B cell (primary cell): ENCODE measurements around the gene ZNF335. TPM values are rescaled to one million over a fixed set of nuclear protein-coding genes. Genes with fewer than 3 reads are reported as not detected.
A peak's percentile ranks its signal among the peaks of the same experiment; 100 is the strongest.

Experiments
- ATAC-seq: fragments of 200-7000 bp; cut with Tn5 transposase; one replicate; pipeline ENCODE4 v1.10.0; 2021; ENCODE audit warnings: low read depth, mild to moderate bottlenecking, moderate number of reproducible peaks, moderate library complexity
- CTCF ChIA-PET: fragments of 350-600 bp; sonication (Branson Sonifier 250); formaldehyde crosslinking; loops from one replicate; lab custom pipeline; 2021; ENCODE audit warnings: antibody characterized with exemption, inconsistent platforms; lab: Charles Lee
- POLR2A ChIA-PET: fragments of 350-600 bp; sonication (Branson Sonifier 250); formaldehyde crosslinking; loops from one replicate; lab custom pipeline; 2021; ENCODE audit warnings: antibody characterized with exemption; lab: Charles Lee
- DNase-seq: peaks from one replicate; pipeline ENCODE4 v3.0.0; 2013
- H2AFZ ChIP-seq: 2 replicates; pipeline ENCODE4 v1.6.1; 2012; ENCODE audit warnings: mild to moderate bottlenecking, low read depth, low read length; ENCODE audit not compliant: insufficient read depth, poor library complexity, severe bottlenecking
- H3K27ac ChIP-seq, 2 donors: 1 replicate in 1 of 2; 2 replicates in 1 of 2; pipeline ENCODE4 v1.5.1; 2012 to 2013; ENCODE audit warnings: low read length in 2 of 2, mild to moderate bottlenecking in 2 of 2, moderate library complexity in 1 of 2
- H3K27me3 ChIP-seq, 4 experiments: fragments of 200-600 bp in 1 of 4; sonication (generic) in 1 of 4; replicated peaks in 1 of 4; 1 replicate in 2 of 4; 2 replicates in 2 of 4; pipeline versions ENCODE4 v1.6.1 to v1.7.0; 2013 to 2016; ENCODE audit warnings: low read length in 3 of 4, mild to moderate bottlenecking in 2 of 4, mixed read lengths in 1 of 4, moderate library complexity in 1 of 4; ENCODE audit not compliant: insufficient read depth in 4 of 4, control insufficient read depth in 3 of 4; ENCODE audit errors: control extremely low read depth in 1 of 4
- H3K36me3 ChIP-seq, 2 experiments: replicated peaks in 1 of 2; 1 replicate in 1 of 2; 2 replicates in 1 of 2; pipeline versions ENCODE4 v1.6.1 to v1.7.1; 2013; ENCODE audit warnings: low read length in 1 of 2; ENCODE audit not compliant: insufficient read depth in 2 of 2, control insufficient read depth in 1 of 2; ENCODE audit errors: control extremely low read depth in 1 of 2, extremely low read depth in 1 of 2
- H3K4me1 ChIP-seq, 2 donors: fragments of 200-600 bp in 1 of 2; sonication (generic) in 1 of 2; 1 replicate in 1 of 2; 2 replicates in 1 of 2; pipeline versions ENCODE4 v1.5.1 to v1.6.1; 2013 to 2017; ENCODE audit warnings: low read length in 2 of 2; ENCODE audit not compliant: control insufficient read depth in 2 of 2, insufficient read depth in 2 of 2
- H3K4me2 ChIP-seq: replicated peaks from 2 replicates; pipeline ENCODE3; 2012; ENCODE audit warnings: mild to moderate bottlenecking, low read depth, low read length; ENCODE audit not compliant: poor library complexity, severe bottlenecking
- H3K4me3 ChIP-seq, 5 experiments: fragments of 200-600 bp in 1 of 5; sonication (generic) in 1 of 5; 1 replicate in 3 of 5; 2 replicates in 2 of 5; pipeline versions ENCODE4 v1.5.1 to v1.7.0; 2011 to 2016; ENCODE audit warnings: low read length in 4 of 5, mild to moderate bottlenecking in 4 of 5, low read depth in 2 of 5, control low read depth in 1 of 5, moderate library complexity in 1 of 5; ENCODE audit not compliant: insufficient read depth in 1 of 5; ENCODE audit errors: control extremely low read depth in 1 of 5, extremely low read depth in 1 of 5
- H3K79me2 ChIP-seq: fragments of 200-600 bp; sonication (generic); one replicate; pipeline ENCODE4 v1.6.0; 2016; ENCODE audit warnings: low read length; ENCODE audit not compliant: control insufficient read depth, insufficient read depth
- H3K9ac ChIP-seq: fragments of 200-600 bp; sonication (generic); 2 replicates; pipeline ENCODE4 v1.6.1; 2017; ENCODE audit warnings: mild to moderate bottlenecking, low read length, moderate library complexity
- H3K9me3 ChIP-seq, 3 donors: one replicate each; pipeline versions ENCODE4 v1.6.1 to v1.7.1; 2013; ENCODE audit warnings: low read length in 2 of 3; ENCODE audit not compliant: control insufficient read depth in 2 of 3, insufficient read depth in 1 of 3; ENCODE audit errors: control extremely low read depth in 1 of 3
- H4K20me1 ChIP-seq: 2 replicates; pipeline ENCODE4 v1.6.0; 2012; ENCODE audit warnings: mild to moderate bottlenecking, low read length; ENCODE audit not compliant: insufficient read depth, control insufficient read depth, poor library complexity, severe bottlenecking
- H3K27ac Mint-ChIP-seq: one replicate; pipeline ENCODE4 v1.8.0; 2021; ENCODE audit warnings: mixed read lengths
- H3K27me3 Mint-ChIP-seq: one replicate; pipeline ENCODE4 v1.8.0; 2021; ENCODE audit warnings: mixed read lengths
- H3K4me1 Mint-ChIP-seq: one replicate; pipeline ENCODE4 v1.8.0; 2021; ENCODE audit warnings: mixed read lengths
- H3K4me3 Mint-ChIP-seq: one replicate; pipeline ENCODE4 v1.8.0; 2021; ENCODE audit warnings: mixed read lengths
- H3K9me3 Mint-ChIP-seq: one replicate; pipeline ENCODE4 v1.8.0; 2022; ENCODE audit warnings: mixed read lengths; ENCODE audit not compliant: insufficient read depth
- EZH2 ChIP-seq: IDR thresholded peaks from 2 replicates; pipeline ENCODE4 v1.6.1; 2012; ENCODE audit warnings: borderline replicate concordance, low read depth, mild to moderate bottlenecking, moderate library complexity, low read length; ENCODE audit not compliant: insufficient read depth, poor library complexity, severe bottlenecking
- WGBS: methylation state at CpG from one replicate; pipeline ENCODE4 v1.1.5; 2013; ENCODE audit warnings: missing lambda C conversion rate; ENCODE audit not compliant: insufficient coverage; 5-methylcytosine and 5-hydroxymethylcytosine counted together
- intact Hi-C: fragments of 100-400 bp; cut with micrococcal nuclease; formaldehyde crosslinking; loops from one replicate; pipeline ENCODE4 v1.10.0; 2022
- polyA plus RNA-seq: library from polyadenylated mRNA; depleted of rRNA; stranded (reverse); fragments of >200 nt; gene quantifications from 2 replicates; pipeline ENCODE4 v1.2.3, GENCODE V29; 2012
- total RNA-seq, 2 donors: library from RNA; stranded (reverse); fragments of 120-200 nt in 1 of 2; gene quantifications; 1 replicate in 1 of 2; 2 replicates in 1 of 2; pipeline versions ENCODE4 v1.2.3 to v1.2.4, GENCODE V29; 2013 to 2022
- TF ChIP-seq, protein P1 (sequence below): fragments of 200-600 bp; IDR thresholded peaks from one replicate; pipeline ENCODE4 v1.8.0; 2022; ENCODE audit warnings: antibody characterized with exemption, mild to moderate bottlenecking

Gene ZNF335
- total and polyA plus RNA-seq, 2 donors (not counting 1 experiment from before 2014, with no cell fraction given), result 62.3 to 62.7 TPM

DNA sequence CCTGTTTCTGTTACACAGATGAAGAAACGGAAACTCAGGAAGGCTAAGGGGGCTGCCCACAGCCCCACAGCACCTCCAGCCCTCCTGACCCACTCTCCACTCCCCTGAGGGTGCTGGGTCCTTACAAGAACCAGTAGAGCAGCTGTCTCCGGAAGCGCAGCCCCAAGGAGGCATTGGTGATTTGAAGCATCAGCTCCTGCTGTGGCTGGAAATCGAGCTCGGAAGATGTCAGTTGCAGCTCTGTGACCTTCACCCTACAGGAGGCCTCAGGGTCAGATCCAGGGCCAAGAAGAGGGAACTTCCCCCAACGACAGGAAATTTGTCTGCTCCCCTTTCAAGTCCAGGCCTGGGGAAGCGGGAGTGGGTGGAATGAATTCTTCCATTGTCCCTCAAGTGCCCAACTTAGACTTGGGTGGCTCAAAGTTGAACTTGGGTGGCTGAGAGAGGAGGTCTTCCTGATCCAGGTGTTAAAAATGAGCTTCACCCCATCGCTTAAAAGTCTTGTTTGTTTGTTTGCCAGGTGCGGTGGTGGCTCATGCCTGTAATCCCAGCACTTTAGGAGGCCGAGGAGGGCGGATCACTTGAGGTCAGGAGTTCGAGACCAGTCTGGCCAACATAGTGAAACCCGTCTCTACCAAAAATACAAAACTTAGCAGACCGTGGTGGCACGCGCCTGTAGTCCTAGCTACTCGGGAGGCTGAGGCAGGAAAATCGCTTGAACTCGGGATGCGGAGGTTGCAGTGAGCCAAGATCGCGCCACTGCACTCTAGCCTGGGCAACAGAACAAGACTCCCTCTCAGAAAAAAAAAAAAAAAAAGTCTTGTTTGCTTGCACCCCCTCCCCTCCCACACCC, 62.0 kb downstream of the ZNF335 start:
- Histone ChIP-seq H3K9ac (peak overlapping the region; percentile 69), H3K27me3 (peaks cover 0 to 18% (median 8%) of the 10 kb centered on the region in 4 experiments), H4K20me1 (no peaks in the 10 kb centered on the region), H3K79me2 (no peaks in the 10 kb centered on the region), H3K4me3 (peak overlapping the region in 4 of 5 experiments; percentile 37 to 65 (median 60)), H2AFZ (peak overlapping the region; percentile 89), H3K9me3 (peaks cover 0 to 11% (median 0%) of the 10 kb centered on the region in 3 donors), H3K4me1 (peaks cover 14 to 22% of the 10 kb centered on the region in 2 donors), H3K4me2 (peak overlapping the region; percentile 92), H3K36me3 (no peaks in the 10 kb centered on the region), H3K27ac (no peak overlapping the region)
- Mint-ChIP-seq H3K27me3 (peaks cover 7% of the 10 kb centered on the region), H3K27ac (peak overlapping the region; percentile 28), H3K4me1 (peaks cover 20% of the 10 kb centered on the region), H3K4me3 (peak overlapping the region; percentile 94), H3K9me3 (no peaks in the 10 kb centered on the region)
- no peak for TF ChIP-seq EZH2
- TF ChIP-seq, protein P1, sequence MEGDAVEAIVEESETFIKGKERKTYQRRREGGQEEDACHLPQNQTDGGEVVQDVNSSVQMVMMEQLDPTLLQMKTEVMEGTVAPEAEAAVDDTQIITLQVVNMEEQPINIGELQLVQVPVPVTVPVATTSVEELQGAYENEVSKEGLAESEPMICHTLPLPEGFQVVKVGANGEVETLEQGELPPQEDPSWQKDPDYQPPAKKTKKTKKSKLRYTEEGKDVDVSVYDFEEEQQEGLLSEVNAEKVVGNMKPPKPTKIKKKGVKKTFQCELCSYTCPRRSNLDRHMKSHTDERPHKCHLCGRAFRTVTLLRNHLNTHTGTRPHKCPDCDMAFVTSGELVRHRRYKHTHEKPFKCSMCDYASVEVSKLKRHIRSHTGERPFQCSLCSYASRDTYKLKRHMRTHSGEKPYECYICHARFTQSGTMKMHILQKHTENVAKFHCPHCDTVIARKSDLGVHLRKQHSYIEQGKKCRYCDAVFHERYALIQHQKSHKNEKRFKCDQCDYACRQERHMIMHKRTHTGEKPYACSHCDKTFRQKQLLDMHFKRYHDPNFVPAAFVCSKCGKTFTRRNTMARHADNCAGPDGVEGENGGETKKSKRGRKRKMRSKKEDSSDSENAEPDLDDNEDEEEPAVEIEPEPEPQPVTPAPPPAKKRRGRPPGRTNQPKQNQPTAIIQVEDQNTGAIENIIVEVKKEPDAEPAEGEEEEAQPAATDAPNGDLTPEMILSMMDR, result no peak
- intact Hi-C loops, result no loop called here
- ChIA-PET POLR2A (interaction anchor here (0.6 to 3.8 kb wide), 10 partner anchors 11 to 240 kb away, joined by 3 to 21 read pairs (median 4); partner anchors contain the start of genes CTSA, NEURL2, PCIF1 and ZNF335), CTCF (interaction anchor here (0.7 to 1.7 kb wide), 3 partner anchors 20 to 111 kb away, joined by 3 to 8 read pairs (median 4); no protein-coding TSS in a partner anchor)
- 96% methylated on average over 20 of the region's 22 CpGs for WGBS
- ATAC-seq (no peak), DNase-seq (no peak)
